Fibroblast of pulmonary artery (primary cell): ENCODE measurements around the gene MALRD1.

ENCODE experiments used
- DNase-seq: peaks from one replicate; pipeline ENCODE4 v3.0.0-alpha.2; 2010; ENCODE audit warnings: low read depth
- H3K4me3 ChIP-seq: replicated peaks from 2 replicates; pipeline ENCODE4 v1.5.1; 2011; ENCODE audit warnings: low read depth, mild to moderate bottlenecking, control low read depth, low read length, moderate library complexity
- TF ChIP-seq, protein P1 (sequence below): IDR thresholded peaks from 2 replicates; pipeline ENCODE4 v1.5.1; 2011; ENCODE audit warnings: mild to moderate bottlenecking, control low read depth, low read length, inconsistent platforms; ENCODE audit errors: missing control alignments

Gene MALRD1

DNA sequence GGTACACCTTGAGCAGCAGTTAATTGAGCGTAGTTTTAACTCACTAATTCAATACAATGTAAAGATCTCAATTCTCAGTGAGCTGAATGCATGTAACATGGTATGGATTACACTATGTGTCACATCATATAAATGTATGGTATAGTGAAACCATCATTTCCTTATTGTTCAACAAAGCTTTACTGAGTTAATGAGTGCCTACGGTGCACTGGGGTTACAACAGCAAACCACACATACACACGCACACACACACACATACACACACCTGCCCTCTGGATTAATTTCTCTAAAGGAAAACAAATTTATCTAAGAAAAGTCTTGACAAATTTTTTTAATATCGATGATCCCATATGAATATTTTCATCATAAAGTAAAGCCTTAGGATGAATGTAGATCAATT lies 369.1 kb downstream of the MALRD1 start:
- no peak overlapping the region for H3K4me3 ChIP-seq
- no peak for DNase-seq
- TF ChIP-seq, protein P1, sequence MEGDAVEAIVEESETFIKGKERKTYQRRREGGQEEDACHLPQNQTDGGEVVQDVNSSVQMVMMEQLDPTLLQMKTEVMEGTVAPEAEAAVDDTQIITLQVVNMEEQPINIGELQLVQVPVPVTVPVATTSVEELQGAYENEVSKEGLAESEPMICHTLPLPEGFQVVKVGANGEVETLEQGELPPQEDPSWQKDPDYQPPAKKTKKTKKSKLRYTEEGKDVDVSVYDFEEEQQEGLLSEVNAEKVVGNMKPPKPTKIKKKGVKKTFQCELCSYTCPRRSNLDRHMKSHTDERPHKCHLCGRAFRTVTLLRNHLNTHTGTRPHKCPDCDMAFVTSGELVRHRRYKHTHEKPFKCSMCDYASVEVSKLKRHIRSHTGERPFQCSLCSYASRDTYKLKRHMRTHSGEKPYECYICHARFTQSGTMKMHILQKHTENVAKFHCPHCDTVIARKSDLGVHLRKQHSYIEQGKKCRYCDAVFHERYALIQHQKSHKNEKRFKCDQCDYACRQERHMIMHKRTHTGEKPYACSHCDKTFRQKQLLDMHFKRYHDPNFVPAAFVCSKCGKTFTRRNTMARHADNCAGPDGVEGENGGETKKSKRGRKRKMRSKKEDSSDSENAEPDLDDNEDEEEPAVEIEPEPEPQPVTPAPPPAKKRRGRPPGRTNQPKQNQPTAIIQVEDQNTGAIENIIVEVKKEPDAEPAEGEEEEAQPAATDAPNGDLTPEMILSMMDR, result no peak

DNA sequence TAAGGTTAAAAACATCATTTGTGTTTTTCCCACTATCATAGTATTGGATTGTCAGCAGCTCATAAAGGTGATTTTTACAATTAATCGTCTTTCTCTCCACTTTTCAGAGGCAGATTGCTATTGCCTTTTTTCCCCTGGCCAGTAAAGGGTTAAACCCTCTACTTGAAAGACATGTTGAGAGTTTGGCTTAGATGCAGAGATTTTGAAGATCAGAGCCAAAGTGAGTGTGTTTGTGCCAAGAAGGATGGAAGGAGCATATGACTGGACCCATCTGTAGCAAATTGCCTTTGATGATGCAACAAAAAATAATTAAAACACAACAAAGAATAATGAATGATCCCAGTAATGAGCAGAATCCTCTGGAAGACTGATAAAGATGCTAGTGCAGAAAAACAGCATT lies 373.1 kb downstream of the MALRD1 start:
- DNase-seq, result no peak
- no peak overlapping the region for H3K4me3 ChIP-seq
- TF ChIP-seq, protein P1, result no peak

DNA sequence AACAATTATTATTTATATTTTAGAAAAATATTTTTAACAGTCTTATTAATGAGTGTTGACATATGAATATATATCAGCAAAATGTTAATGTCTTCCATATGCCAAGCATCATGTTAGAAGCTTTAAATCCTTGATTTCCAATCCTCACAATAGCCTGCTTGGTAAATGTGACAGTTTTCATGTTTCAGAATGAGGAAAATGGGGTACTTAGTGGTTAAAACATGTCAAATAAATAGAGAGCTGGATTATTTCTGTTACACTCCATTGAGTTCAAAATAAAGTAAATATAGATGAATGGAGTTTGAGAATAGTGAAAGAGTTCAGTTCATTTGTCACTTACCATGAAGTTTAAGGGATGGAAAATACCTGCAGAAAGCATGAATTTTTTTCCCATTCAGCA lies 377.4 kb downstream of the MALRD1 start:
- TF ChIP-seq, protein P1, result no peak
- no peak for DNase-seq
- H3K4me3 ChIP-seq, result no peak overlapping the region

DNA sequence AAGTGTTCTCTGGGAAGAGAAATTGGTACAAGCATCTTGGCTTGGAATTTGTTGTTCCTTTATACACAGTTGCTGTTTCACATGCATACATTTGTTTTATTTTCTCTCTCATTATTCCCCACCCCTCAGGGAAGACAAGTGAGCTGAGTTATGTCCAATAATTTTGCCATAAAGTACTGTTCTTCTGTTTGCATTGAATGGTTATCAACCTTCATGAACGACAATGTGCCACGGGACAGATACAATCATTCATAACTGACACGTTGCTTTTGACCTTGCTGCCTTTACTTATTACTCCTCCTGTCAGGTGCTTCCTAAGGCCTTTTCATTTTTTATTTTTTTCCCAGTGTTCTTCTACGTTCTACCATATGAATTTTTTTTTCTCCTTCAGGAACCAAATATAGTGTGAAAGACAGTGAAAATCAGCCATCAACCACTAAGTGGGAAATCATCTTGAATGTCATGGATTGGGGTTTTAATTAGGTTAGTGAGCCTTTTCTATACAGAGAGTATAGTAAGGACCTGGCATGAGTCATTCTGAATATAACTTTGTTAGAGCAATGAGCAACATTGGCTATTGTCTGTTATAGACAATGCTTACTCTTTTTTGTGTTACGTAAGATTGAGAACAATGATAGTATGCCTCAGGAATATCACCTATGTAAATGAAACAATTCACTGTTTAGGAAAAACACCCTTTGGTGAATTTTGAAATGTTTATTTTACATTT lies 383.2 kb downstream of the MALRD1 start:
- H3K4me3 ChIP-seq, result no peak overlapping the region
- DNase-seq, result peak; percentile 6

DNA sequence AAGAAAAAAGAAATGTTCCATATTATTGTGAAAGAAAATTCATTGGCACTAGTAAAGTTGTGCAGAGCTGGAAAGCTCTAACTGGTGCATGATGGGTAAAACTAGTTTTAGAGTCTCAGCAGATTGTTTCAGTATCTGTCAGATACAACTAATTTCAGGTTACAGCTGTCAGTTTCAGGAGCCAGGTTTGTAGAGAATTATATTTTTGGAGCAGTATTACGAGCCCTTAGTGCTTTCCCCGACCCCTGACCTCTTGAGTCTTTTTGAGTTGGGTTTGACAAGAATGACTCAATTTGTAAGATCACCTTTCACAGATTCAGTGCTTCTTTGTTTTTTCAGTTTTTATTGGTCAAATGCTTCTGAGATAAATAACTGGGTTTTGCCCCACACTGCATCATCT lies 401.3 kb downstream of the MALRD1 start:
- no peak overlapping the region for H3K4me3 ChIP-seq
- DNase-seq, result no peak
- TF ChIP-seq, protein P1, result no peak

More for the DNA sequence above, 383.2 kb downstream of the MALRD1 start:
- TF ChIP-seq, protein P1, result no peak

DNA sequence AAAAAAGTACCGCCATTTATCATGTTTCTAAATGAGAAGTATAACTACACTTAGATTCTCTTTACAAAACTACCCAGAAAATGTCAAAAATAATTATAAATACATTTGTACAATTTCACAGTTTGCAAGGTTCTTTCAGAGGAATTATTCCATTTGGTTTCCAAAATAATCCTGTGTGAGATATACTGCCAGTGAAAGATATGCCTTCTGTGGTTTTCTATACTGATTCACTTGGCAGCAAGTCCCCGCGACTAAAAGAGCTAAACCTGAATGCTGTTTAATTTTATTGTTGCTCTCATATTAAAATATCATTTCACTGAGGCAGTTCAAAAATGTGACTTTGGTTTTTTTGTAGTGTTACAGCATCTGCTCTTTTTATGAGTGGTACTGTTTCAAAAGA lies 402.8 kb downstream of the MALRD1 start:
- TF ChIP-seq, protein P1, result no peak
- DNase-seq, result no peak
- H3K4me3 ChIP-seq, result no peak overlapping the region

DNA sequence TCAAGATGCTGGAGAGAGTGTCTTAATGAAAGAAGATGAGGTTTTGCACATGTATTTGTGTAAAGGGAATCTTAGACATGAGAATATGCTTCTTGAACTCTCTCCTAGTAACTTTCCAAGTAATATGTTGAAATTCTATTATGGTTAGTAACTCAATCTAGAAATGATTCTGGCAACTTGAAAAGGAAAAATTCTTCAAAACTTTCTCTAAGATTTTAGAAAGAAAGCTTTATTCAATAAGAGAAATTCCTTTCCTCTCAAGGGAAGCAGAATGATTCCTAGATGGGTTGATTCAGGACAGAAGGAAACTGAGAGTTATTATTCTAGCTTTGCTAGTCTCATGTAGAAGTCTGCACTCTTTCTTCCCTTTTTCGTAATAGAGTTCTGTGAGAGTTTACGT lies 403.3 kb downstream of the MALRD1 start:
- H3K4me3 ChIP-seq, result no peak overlapping the region
- no peak for DNase-seq
- TF ChIP-seq, protein P1, result no peak
